GM18511 (cell line): ENCODE results near the gene SCRN1.
A peak's percentile ranks its signal among the peaks of the same experiment; 100 is the strongest.

ENCODE experiments used
- ATAC-seq: cut with Tn5 transposase; IDR thresholded peaks from one replicate; pipeline ENCODE4 v1.9.1; 2021; ENCODE audit warnings: mild to moderate bottlenecking, moderate library complexity; ENCODE audit not compliant: unreplicated experiment

The SCRN1 gene

DNA sequence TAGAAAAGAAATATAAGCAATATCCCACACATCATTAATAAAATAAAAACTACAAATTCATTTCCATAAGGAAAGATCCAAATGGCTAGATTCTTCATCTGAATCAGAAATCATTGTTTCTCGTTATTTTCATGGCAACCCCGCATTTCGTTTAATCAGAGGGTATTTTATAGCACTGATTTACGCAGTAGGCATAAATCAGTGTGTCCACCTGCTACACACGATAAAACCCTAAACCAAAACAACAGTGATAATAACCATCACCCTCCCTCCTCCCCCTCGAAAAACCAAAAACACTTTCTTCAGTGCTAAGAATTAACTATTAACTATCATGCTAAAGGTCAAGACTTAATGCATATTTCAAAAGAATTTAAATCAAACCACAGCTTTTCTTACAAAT is 20.4 kb upstream of the SCRN1 start:
- ATAC-seq = no peak

DNA sequence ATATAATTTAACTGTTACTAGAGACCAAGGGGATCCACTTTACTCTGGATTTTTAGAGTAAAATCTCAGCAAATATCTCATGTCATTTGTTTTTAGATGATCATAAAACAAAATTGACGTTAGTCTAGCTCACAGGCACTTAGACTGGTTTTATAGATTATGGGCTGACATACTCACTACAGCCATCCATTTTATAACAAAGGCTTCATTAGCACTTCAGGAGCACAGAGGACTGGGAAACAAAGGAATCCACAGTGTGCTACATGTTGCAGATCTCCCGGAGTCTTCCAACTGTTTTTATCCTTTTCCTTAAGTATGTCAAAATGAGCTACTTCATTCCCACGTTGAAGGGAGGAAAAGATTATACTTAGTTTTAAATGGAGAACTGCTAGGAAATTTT is 15.9 kb upstream of the SCRN1 start:
- no peak for ATAC-seq

DNA sequence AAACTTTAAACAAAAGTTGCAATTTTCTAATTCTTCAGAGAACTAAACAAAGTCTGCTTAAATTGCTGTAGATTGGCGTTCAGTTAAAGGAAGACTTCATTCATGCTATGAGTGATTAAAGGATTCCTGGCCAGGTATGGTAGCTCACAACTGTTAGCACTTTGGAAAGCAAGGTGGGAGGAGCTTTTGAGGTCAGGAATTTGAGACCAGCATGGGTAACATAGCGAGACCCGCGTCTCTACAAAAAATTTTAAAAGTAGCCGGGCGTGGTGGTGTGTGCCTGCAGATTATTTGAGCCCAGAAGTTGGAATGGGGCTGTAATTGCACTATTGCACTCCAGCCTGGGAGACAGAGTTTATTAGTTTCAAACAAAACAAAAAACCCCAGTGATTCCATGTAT is 13.5 kb upstream of the SCRN1 start:
- ATAC-seq = no peak

DNA sequence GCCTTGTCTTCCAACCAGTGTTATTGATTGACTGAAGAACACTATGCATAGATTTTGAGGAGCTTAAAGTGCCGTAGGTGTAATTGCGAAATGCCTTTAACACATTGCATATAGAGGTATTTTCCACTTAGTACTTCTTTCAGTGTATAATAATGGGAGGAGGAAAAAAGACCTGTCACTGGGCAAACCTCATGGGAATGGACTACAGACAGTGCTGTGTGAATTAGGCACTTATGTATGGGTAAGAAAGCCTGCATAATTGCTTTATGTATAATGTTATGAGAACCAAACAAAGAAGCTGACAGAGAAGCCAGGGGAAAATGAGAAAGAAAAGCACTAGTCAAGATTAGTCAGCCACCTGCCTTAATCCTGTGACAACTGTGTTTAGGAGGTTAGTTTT is 12.4 kb upstream of the SCRN1 start:
- no peak for ATAC-seq

- no peak for ATAC-seq
These were observed 8.9 kb upstream of the SCRN1 start for GRCh38 chr7:29998489-29998888.

DNA sequence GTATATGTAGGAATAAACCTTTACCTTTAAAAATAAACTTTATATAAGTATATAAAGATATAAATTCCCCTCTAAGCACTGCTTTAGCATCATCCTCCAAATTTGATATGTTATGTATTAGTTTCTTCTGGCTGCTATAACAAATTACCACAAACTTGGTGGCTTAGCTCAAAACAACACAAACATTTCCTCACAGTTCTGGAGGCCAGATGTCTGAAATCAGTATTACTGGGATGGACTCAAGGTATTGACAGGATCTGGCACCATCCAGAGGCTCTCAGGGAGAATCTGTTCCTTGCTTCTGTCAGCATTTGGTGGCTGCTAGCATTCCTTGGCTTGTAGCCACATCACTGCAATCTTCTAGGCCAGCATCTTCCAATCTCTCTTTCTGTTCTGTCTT is 6.7 kb upstream of the SCRN1 start:
- ATAC-seq = no peak

DNA sequence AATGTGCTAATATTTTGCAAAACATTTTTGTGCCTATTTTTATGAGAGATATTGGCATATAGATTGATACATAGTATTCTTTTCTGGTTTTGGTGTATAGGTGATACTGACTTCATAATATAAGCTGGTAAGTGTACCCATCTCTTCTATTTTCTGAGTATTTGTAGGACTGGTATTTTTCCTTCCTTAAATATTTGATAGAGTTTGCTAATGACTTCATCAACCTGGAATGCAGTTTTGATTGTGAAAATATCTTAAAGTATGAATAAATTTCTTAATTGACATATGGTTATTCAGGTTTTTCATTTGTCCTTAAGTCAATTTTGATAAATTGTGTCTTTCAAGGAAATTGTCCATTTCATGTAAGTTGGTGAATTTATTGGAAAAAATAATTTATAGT is 6.1 kb upstream of the SCRN1 start:
- no peak for ATAC-seq

GRCh38 chr7:29993140-29993539 is 3.5 kb upstream of the SCRN1 start:
- ATAC-seq = no peak

DNA sequence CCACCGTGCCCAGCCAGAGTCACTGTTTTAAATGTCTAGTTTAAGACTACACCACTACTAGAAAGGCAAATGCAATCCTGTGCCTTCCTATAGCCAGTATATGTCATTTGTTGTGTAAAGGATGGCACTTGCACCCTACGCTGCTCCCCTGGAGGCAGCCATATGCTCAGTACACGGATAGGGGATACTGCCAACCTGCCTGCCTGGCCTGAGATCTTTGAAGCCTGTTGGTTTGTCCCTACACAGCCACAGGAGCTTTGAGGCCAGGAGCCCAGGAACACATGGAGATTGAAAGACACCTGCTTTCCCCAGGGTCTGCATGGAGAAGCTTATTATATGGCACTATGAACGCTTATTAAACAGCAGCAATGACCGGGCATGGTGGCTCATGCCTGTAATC is 2.3 kb upstream of the SCRN1 start:
- no peak for ATAC-seq

DNA sequence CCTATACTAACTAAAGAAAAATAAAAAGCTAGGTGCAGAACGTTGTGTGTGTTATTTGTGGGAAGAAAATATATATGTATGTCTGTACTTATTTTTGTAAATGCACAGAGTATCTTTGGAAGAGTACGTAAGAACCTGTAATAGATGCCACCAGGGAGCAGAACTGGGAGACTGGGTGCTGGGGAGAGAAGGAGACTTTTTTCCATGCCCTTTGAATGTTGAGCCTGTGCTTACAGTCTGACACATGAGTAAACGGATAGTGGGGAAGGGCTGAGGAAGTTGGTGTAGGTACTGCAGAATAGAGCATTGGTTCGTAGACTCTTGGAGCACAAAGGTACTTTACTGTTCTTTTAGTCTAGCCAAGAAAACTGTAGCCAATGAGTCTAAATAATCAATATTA is 1.3 kb upstream of the SCRN1 start:
- ATAC-seq = no peak

- peak; percentile 40 for ATAC-seq
These were observed 961 bp downstream of the SCRN1 start for GRCh38 chr7:29988424-29989256.

GRCh38 chr7:29987811-29988317 is 1.7 kb downstream of the SCRN1 start:
- ATAC-seq = no peak

- no peak for ATAC-seq
These were observed 2.5 kb downstream of the SCRN1 start for GRCh38 chr7:29987083-29987482.

- ATAC-seq = no peak
These were observed 9.4 kb downstream of the SCRN1 start for GRCh38 chr7:29980151-29980550.

- ATAC-seq = no peak
These were observed 11.5 kb downstream of the SCRN1 start for GRCh38 chr7:29977886-29978651.

- no peak for ATAC-seq
These were observed 12.8 kb downstream of the SCRN1 start for GRCh38 chr7:29976673-29977415.

GRCh38 chr7:29976266-29976665 is 13.3 kb downstream of the SCRN1 start:
- no peak for ATAC-seq

DNA sequence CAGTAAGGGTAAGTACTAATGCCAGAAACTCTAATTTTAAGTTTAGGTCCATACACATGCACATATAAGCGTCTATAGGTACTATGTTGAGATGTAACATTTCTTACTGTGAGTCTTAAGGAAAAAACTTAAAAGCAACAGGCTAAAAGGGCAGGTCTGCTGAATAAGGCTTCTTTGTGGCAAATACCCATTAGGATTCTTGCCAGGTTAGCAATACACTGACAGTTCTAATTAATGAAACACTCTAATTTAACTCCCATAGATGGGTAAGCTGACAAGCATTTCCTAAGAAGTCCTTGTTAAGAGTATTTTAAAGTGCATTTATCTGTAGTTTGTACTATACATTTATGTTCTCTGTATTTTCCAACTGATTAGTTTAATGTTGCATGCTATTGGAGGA is 14.0 kb downstream of the SCRN1 start:
- no peak for ATAC-seq

- ATAC-seq = no peak
These were observed 15.3 kb downstream of the SCRN1 start for GRCh38 chr7:29974286-29974685.

DNA sequence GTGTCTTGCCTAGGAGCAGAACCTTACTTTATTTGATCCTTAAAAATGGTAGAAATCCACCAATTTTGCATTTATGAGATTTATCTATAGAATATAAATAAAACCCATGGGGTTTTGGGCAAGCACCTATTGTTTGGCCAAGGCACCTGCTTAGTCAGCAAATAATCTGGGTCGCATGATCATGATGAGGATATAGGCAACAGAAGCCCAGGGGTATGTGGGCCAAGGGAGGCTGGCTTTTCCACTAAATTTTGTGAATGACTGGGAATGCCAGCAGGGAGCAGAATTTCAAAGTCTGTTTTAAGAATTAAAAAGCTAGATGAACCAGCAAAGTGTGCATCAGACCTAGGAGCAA is 17.3 kb downstream of the SCRN1 start:
- no peak for ATAC-seq

DNA sequence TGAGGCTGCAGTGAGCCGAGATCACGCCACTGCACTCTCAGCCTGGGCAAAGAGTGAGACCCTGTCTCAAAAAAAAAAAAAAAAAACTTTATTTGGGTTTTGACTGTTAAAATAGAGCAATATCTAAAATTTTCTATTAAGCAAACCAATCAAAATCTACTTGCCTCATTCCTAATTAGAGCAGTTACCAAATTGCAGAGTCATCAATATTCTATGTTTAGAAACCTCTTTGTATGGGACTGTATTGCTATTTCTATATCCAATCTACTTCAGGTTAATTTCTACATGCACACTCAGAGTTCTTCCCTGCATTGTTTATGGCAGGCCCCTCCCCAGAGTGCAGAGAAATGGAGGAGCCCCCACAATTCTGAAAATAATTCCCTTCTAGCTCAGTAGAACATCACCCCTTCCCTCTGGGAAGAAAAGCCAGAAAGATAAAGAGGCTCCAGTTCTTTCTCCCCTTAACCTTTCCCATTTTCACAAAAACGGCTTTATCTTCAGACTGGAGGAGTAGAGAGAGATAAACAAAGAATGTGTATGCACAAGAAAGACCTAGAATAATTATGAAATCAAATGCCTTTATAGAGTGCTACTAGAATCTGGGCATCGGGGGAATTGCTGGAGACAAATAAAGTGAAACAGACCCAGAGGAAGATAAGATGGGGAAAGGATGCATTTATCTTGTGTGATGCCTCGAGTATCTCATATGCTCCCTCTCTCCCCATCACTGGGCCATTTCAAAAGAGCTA is 17.9 kb downstream of the SCRN1 start:
- ATAC-seq = no peak
